H1 (cell line): ENCODE results near the gene CAGE1. TPM values are rescaled to one million over a fixed set of nuclear protein-coding genes. Genes with fewer than 3 reads are reported as not detected.

ENCODE experiments used
- CTCF ChIA-PET: fragments of 300-600 bp; sonication (Branson Sonifier 250); formaldehyde crosslinking; loops from one replicate; lab custom pipeline; 2021; ENCODE audit not compliant: partially characterized antibody; lab: Charles Lee
- POLR2A ChIA-PET: fragments of 300-600 bp; sonication (Branson Sonifier 250); formaldehyde crosslinking; loops from one replicate; lab custom pipeline; 2021; ENCODE audit warnings: inconsistent platforms; ENCODE audit not compliant: partially characterized antibody; lab: Charles Lee
- DNase-seq, 2 experiments: peaks; one replicate each; pipeline versions ENCODE4 v3.0.0 to v3.0.0-alpha.2; 2010 to 2022; ENCODE audit warnings: low spot score in 2 of 2, low read depth in 1 of 2, mixed read lengths in 1 of 2
- FAIRE-seq: peaks from 2 replicates; lab custom pipeline; 2011; peaks lifted over from hg19 to GRCh38; lab: Jason Lieb, UNC
- H2AFZ ChIP-seq: 2 replicates; pipeline ENCODE4 v1.8.1; 2012; ENCODE audit warnings: low read length, inconsistent platforms
- H2AK5ac ChIP-seq: 2 replicates; pipeline ENCODE4 v1.6.1; 2013; ENCODE audit warnings: low read depth, low read length
- H2BK120ac ChIP-seq: replicated peaks from 2 replicates; pipeline ENCODE3; 2013; ENCODE audit warnings: low read depth, low read length, inconsistent platforms
- H2BK12ac ChIP-seq: 2 replicates; pipeline ENCODE4 v1.6.1; 2013; ENCODE audit warnings: low read depth, low read length
- H2BK15ac ChIP-seq: 2 replicates; pipeline ENCODE4 v1.6.1; 2013; ENCODE audit warnings: low read length
- H2BK20ac ChIP-seq: 2 replicates; pipeline ENCODE4 v1.6.1; 2013; ENCODE audit warnings: low read length
- H2BK5ac ChIP-seq: 2 replicates; pipeline ENCODE4 v1.6.1; 2013; ENCODE audit warnings: low read depth, low read length
- H3K14ac ChIP-seq: 2 replicates; pipeline ENCODE4 v1.6.1; 2013; ENCODE audit warnings: inconsistent platforms; ENCODE audit not compliant: insufficient read length
- H3K18ac ChIP-seq: 2 replicates; pipeline ENCODE4 v1.6.1; 2013; ENCODE audit warnings: low read length; ENCODE audit errors: extremely low read depth
- H3K23ac ChIP-seq: 2 replicates; pipeline ENCODE4 v1.6.1; 2013; ENCODE audit warnings: inconsistent platforms; ENCODE audit not compliant: insufficient read length
- H3K23me2 ChIP-seq: 2 replicates; pipeline ENCODE4 v1.6.1; 2013; ENCODE audit warnings: low read depth, low read length
- H3K27ac ChIP-seq: 2 replicates; pipeline ENCODE4 v1.6.1; 2011; ENCODE audit warnings: low read depth, low read length, inconsistent platforms
- H3K27me3 ChIP-seq, 4 experiments: replicated peaks in 1 of 4; 1 replicate in 1 of 4; 2 replicates in 3 of 4; pipeline versions ENCODE4 v1.6.1 to v1.8.1; 2011 to 2013; ENCODE audit warnings: low read length in 3 of 4, mild to moderate bottlenecking in 3 of 4, inconsistent platforms in 2 of 4, mixed read lengths in 2 of 4, moderate library complexity in 1 of 4; ENCODE audit not compliant: control insufficient read depth in 3 of 4, insufficient read depth in 3 of 4; ENCODE audit errors: extremely low read depth in 1 of 4
- H3K36me3 ChIP-seq, 4 experiments: 2 replicates each; pipeline versions ENCODE4 v1.6.1 to v1.8.1; 2011 to 2013; ENCODE audit warnings: mild to moderate bottlenecking in 4 of 4, low read length in 3 of 4, moderate library complexity in 2 of 4, control low read depth in 1 of 4, inconsistent platforms in 1 of 4; ENCODE audit not compliant: insufficient read depth in 4 of 4, control insufficient read depth in 2 of 4
- H3K4ac ChIP-seq: replicated peaks from 2 replicates; pipeline ENCODE3; 2013; ENCODE audit warnings: low read length, low read depth, mixed read lengths, inconsistent platforms; ENCODE audit not compliant: insufficient read length
- H3K4me1 ChIP-seq, 4 experiments: replicated peaks in 1 of 4; 1 replicate in 1 of 4; 2 replicates in 3 of 4; pipeline versions ENCODE4 v1.6.1 to v1.8.1; 2011 to 2013; ENCODE audit warnings: low read length in 3 of 4, inconsistent platforms in 2 of 4, mixed read lengths in 1 of 4; ENCODE audit not compliant: insufficient read depth in 4 of 4, control insufficient read depth in 3 of 4
- H3K4me2 ChIP-seq, 2 experiments: 2 replicates each; pipeline versions ENCODE4 v1.6.1 to v1.8.1; 2011 to 2013; ENCODE audit warnings: low read depth in 2 of 2, low read length in 2 of 2, control low read depth in 1 of 2, inconsistent platforms in 1 of 2, mild to moderate bottlenecking in 1 of 2; ENCODE audit not compliant: insufficient read depth in 1 of 2
- H3K4me3 ChIP-seq, 4 experiments: fragments of 200-600, 300-600 bp in 1 of 4; sonication (generic), shearing (Covaris generic), sonication (Bioruptor Twin) in 1 of 4; 2 replicates each; pipeline versions ENCODE4 v1.5.1 to v1.8.1; 2011 to 2016; ENCODE audit warnings: low read length in 4 of 4, low read depth in 3 of 4, control low read depth in 2 of 4, inconsistent platforms in 2 of 4, mild to moderate bottlenecking in 2 of 4, mixed read lengths in 1 of 4, moderate library complexity in 1 of 4; ENCODE audit not compliant: insufficient read depth in 2 of 4; ENCODE audit errors: extremely low read depth in 1 of 4
- H3K56ac ChIP-seq: replicated peaks from 2 replicates; pipeline ENCODE3; 2013; ENCODE audit warnings: low read depth, mild to moderate bottlenecking, mixed read lengths, low read length, inconsistent platforms; ENCODE audit not compliant: insufficient read length
- H3K79me1 ChIP-seq: 2 replicates; pipeline ENCODE4 v1.6.1; 2013; ENCODE audit warnings: low read depth, low read length, control low read depth
- H3K79me2 ChIP-seq, 2 experiments: 2 replicates each; pipeline versions ENCODE4 v1.6.1 to v1.8.1; 2012 to 2013; ENCODE audit warnings: low read length in 2 of 2, mild to moderate bottlenecking in 2 of 2, inconsistent platforms in 1 of 2; ENCODE audit not compliant: insufficient read depth in 2 of 2, control insufficient read depth in 1 of 2
- H3K9ac ChIP-seq, 4 experiments: replicated peaks in 1 of 4; 1 replicate in 1 of 4; 2 replicates in 3 of 4; pipeline versions ENCODE4 v1.6.1 to v1.8.1; 2011 to 2013; ENCODE audit warnings: low read depth in 3 of 4, low read length in 3 of 4, control low read depth in 2 of 4, mild to moderate bottlenecking in 2 of 4, moderate library complexity in 2 of 4, inconsistent platforms in 1 of 4; ENCODE audit errors: extremely low read depth in 1 of 4
- H3K9me3 ChIP-seq, 2 experiments: 2 replicates each; pipeline versions ENCODE4 v1.6.1 to v1.8.1; 2012 to 2013; ENCODE audit warnings: mild to moderate bottlenecking in 2 of 2, moderate library complexity in 2 of 2, control low read depth in 1 of 2, inconsistent platforms in 1 of 2, low read depth in 1 of 2, low read length in 1 of 2, mixed read lengths in 1 of 2; ENCODE audit not compliant: insufficient read depth in 2 of 2
- H4K20me1 ChIP-seq, 2 experiments: replicated peaks in 1 of 2; 2 replicates each; pipeline versions ENCODE3 to v1.8.1; 2011 to 2013; ENCODE audit warnings: inconsistent platforms in 2 of 2, low read length in 2 of 2, mild to moderate bottlenecking in 1 of 2; ENCODE audit not compliant: insufficient read depth in 2 of 2, control insufficient read depth in 1 of 2
- H4K5ac ChIP-seq: 2 replicates; pipeline ENCODE4 v1.6.1; 2013; ENCODE audit warnings: low read length, low read depth, mixed read lengths, inconsistent platforms; ENCODE audit not compliant: insufficient read length
- H4K8ac ChIP-seq: 2 replicates; pipeline ENCODE4 v1.8.0; 2013; ENCODE audit warnings: mild to moderate bottlenecking, moderate library complexity, low read length, inconsistent platforms; ENCODE audit not compliant: insufficient read depth; ENCODE audit errors: extremely low read depth
- H4K91ac ChIP-seq: replicated peaks from 2 replicates; pipeline ENCODE3; 2013; ENCODE audit warnings: low read length, mixed read lengths, inconsistent platforms; ENCODE audit not compliant: insufficient read length
- POLR2AphosphoS5 ChIP-seq: IDR thresholded peaks from 2 replicates; pipeline ENCODE4 v1.6.1; 2011; ENCODE audit warnings: low read depth, low read length
- WGBS, 2 experiments: shearing (Covaris generic) in 1 of 2; methylation state at CpG; one replicate each; pipeline versions ENCODE4 v1.1.6 to v1.1.7; 2013 to 2015; ENCODE audit warnings: low lambda C conversion rate in 2 of 2, mixed read lengths in 2 of 2, inconsistent platforms in 1 of 2, low coverage in 1 of 2, missing lambda C conversion rate in 1 of 2; ENCODE audit not compliant: insufficient replicate concordance in 2 of 2, insufficient coverage in 1 of 2, insufficient read length in 1 of 2; ENCODE audit errors: extremely low coverage in 1 of 2, missing lambda C conversion rate in 1 of 2; 5-methylcytosine and 5-hydroxymethylcytosine counted together
- polyA plus RNA-seq, 7 experiments: library from polyadenylated mRNA; depleted of rRNA in 3 of 7; stranded (reverse) in 5 of 7; unstranded in 2 of 7; fragments of >200 nt in 5 of 7; fragments of 200-250 nt in 2 of 7; gene quantifications; 1 replicate in 5 of 7; 2 replicates in 1 of 7; 4 replicates in 1 of 7; pipeline versions ENCODE4 v1.2.1 to v1.2.3, GENCODE V29; 2011 to 2013; ENCODE audit warnings: missing spikeins in 2 of 7, mixed read lengths in 2 of 7
- total RNA-seq: library from RNA; stranded (reverse); fragmentation: NEBNext Ultra II Directional; extraction: Animal tissue kit (Norgen Biotek cat#: 25700); gene quantifications from 2 replicates; pipeline ENCODE4 v1.2.1, GENCODE V29; 2021
- TF ChIP-seq, protein P1 (sequence below), 3 experiments: IDR thresholded peaks; 1 replicate in 2 of 3; 2 replicates in 1 of 3; pipeline versions ENCODE4 v1.5.1 to v1.6.1; 2011; ENCODE audit warnings: low read length in 3 of 3, mild to moderate bottlenecking in 3 of 3, inconsistent platforms in 2 of 3, low read depth in 1 of 3, moderate library complexity in 1 of 3; ENCODE audit not compliant: insufficient read depth in 1 of 3; ENCODE audit errors: control extremely low read depth in 1 of 3

CAGE1 gene
- total and polyA plus RNA-seq, 2 of the 8 experiments (the other 6 are each of a cell fraction or from before 2014, with no cell fraction given), result 0.09 TPM; not detected in 1

DNA sequence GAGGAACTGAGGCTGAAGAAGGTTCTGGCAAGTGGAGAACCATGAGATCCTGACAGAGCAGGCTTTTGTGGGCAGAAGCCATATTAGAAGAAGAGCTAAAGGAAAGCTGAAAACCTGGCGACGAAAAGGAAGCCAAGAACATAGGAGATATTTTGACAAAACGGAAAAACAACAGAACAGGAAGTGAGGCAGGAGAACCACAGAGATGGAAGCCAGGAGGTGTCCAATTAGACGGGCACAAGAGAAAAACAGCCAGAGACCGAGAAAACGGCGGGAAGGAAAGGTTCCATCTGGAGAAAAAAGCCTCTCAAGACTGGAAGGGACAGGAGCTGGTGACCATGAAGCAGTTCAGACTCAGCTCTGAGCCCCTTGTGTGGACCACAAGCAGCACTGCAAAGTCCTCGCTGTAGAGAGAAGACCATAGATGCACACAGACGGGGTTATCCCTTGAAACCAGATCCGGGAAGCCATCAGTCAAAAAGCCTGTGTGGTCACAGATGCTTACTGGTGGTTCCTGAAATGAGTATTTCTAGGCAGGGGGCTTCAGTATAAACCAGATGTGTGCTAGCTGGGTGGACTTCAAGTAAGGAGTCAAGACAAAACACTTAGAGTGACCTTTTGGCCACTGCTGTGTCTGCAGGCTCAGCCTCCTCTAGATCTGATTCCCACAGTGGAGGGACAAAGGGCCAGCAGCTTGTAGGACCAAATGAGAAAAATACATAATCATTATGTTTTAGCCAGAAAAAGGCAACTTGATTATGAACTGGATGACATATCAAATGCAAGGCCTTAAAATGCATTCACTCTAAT lies 107.2 kb downstream of the CAGE1 start:
- Histone ChIP-seq H3K79me2 (no peaks in the 10 kb centered on the region), H2BK5ac (no peak overlapping the region), H3K4ac (no peak overlapping the region), H3K23me2 (no peaks in the 10 kb centered on the region), H3K23ac (no peak overlapping the region), H3K27ac (no peak overlapping the region), H4K8ac (no peak overlapping the region), H2BK12ac (no peak overlapping the region), H2BK120ac (no peak overlapping the region), H4K91ac (no peak overlapping the region), H2AFZ (no peak overlapping the region), H4K5ac (no peak overlapping the region), H3K4me2 (no peak overlapping the region), H3K14ac (no peak overlapping the region), H3K27me3 (no peaks in the 10 kb centered on the region), H3K4me1 (no peaks in the 10 kb centered on the region), H3K9ac (no peak overlapping the region), H3K79me1 (no peaks in the 10 kb centered on the region), H2BK20ac (no peak overlapping the region), H3K4me3 (no peak overlapping the region), H2BK15ac (no peak overlapping the region), H3K18ac (no peak overlapping the region), H3K9me3 (no peaks in the 10 kb centered on the region), H3K36me3 (peaks cover 0 to 13% (median 3%) of the 10 kb centered on the region in 4 experiments; a peak in 3 of 8 replicates), H2AK5ac (no peak overlapping the region), H3K56ac (no peak overlapping the region), H4K20me1 (peaks cover 0 to 2% of the 10 kb centered on the region in 2 experiments)
- TF ChIP-seq POLR2AphosphoS5, result 0 out of 2 replicates have a peak, but pooled peaks have one; percentile 14
- TF ChIP-seq, protein P1, sequence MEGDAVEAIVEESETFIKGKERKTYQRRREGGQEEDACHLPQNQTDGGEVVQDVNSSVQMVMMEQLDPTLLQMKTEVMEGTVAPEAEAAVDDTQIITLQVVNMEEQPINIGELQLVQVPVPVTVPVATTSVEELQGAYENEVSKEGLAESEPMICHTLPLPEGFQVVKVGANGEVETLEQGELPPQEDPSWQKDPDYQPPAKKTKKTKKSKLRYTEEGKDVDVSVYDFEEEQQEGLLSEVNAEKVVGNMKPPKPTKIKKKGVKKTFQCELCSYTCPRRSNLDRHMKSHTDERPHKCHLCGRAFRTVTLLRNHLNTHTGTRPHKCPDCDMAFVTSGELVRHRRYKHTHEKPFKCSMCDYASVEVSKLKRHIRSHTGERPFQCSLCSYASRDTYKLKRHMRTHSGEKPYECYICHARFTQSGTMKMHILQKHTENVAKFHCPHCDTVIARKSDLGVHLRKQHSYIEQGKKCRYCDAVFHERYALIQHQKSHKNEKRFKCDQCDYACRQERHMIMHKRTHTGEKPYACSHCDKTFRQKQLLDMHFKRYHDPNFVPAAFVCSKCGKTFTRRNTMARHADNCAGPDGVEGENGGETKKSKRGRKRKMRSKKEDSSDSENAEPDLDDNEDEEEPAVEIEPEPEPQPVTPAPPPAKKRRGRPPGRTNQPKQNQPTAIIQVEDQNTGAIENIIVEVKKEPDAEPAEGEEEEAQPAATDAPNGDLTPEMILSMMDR (IDR thresholded peaks at IDR 0.05; ENCODE audit: control extremely low read depth in 1 of 3, insufficient read depth in 1 of 3, low read depth in 1 of 3, low read length in 3 of 3), result no peak
- ChIA-PET CTCF (interaction anchor here (1.1 to 2.2 kb wide), 3 partner anchors 39 to 109 kb away, joined by 3 to 6 read pairs (median 5); no protein-coding TSS in a partner anchor), POLR2A (interaction anchor here (1.2 to 2.2 kb wide), 3 partner anchors 10 to 17 kb away, joined by 3 to 8 read pairs (median 4); no protein-coding TSS in a partner anchor)
- DNase-seq (no peak), FAIRE-seq (no peak)
- WGBS, 2 experiments, result 92% methylated on average over 10 of the region's 10 CpGs; no CpG with 5 or more reads in 1 of the 2 experiments
